Right atrium auricular region (tissue), 2 donors: Measurements from ENCODE around the gene TM2D3. TPM values are rescaled to one million over a fixed set of nuclear protein-coding genes. Genes with fewer than 3 reads are reported as not detected.
A peak's percentile ranks its signal among the peaks of the same experiment; 100 is the strongest.

ENCODE experiments used
- DNase-seq: peaks from one replicate; pipeline ENCODE4 v3.0.0-alpha.2; 2019; ENCODE audit warnings: low spot score
- H3K27ac ChIP-seq, 2 donors: fragments of 200-600 bp; sonication (generic); 1 replicate in 1 of 2; 2 replicates in 1 of 2; pipeline ENCODE4 v1.5.1; 2016 to 2019
- H3K27me3 ChIP-seq, 2 donors: fragments of 200-600 bp; sonication (generic); one replicate each; pipeline versions ENCODE4 v1.5.1 to v1.6.0; 2017 to 2019
- H3K36me3 ChIP-seq: fragments of 200-600 bp; sonication (generic); one replicate; pipeline ENCODE4 v1.5.1; 2016
- H3K4me1 ChIP-seq, 2 donors: fragments of 200-600 bp; sonication (generic); one replicate each; pipeline versions ENCODE4 v1.5.1 to v1.6.0; 2017 to 2019
- H3K4me3 ChIP-seq, 2 donors: fragments of 200-600 bp; sonication (generic); 1 replicate in 1 of 2; 2 replicates in 1 of 2; pipeline ENCODE4 v1.5.1; 2017 to 2019; ENCODE audit warnings: mild to moderate bottlenecking in 1 of 2, moderate library complexity in 1 of 2
- H3K9me3 ChIP-seq, 2 donors: fragments of 200-600 bp; sonication (generic); one replicate each; pipeline ENCODE4 v1.5.1; 2019
- CTCF ChIP-seq, 2 donors: fragments of 200-600 bp; sonication (generic); IDR thresholded peaks; one replicate each; pipeline ENCODE4 v1.5.1; 2019; ENCODE audit warnings: antibody characterized with exemption in 2 of 2
- total RNA-seq, 2 donors: library from RNA; depleted of rRNA; stranded (reverse); fragments of >200 nt; gene quantifications; one replicate each; pipeline ENCODE4 v1.1.0, GENCODE V29; 2016

TM2D3 gene
- total RNA-seq, 2 donors from 2014 or later, result 36.0 to 53.4 TPM

DNA sequence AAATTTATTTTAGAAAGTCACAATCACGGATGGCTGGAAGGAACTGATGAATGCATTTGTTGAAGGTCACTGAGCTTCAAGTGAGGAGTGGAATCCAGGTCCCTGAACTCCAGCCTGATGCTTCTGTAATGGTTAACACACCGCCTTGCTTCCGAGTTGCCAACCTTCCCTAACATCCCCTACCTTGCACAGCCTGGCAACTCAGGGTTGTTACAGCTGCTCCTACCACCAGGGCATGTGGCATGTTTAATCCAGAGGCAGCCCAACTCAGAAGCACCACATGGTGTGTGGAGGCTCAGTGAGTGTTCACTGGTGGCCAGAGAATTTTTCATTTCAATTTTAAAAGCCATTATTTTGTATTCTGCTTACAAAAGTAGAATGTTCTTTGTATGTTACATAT is 4.9 kb downstream of the TM2D3 start:
- DNase-seq, result no peak
- Histone ChIP-seq H3K27ac (no peak overlapping the region), H3K36me3 (peaks cover 65% of the 10 kb centered on the region), H3K4me1 (peaks cover 0 to 28% of the 10 kb centered on the region in 2 donors), H3K27me3 (no peaks in the 10 kb centered on the region), H3K9me3 (no peaks in the 10 kb centered on the region), H3K4me3 (no peak overlapping the region)
- TF ChIP-seq CTCF (IDR thresholded peaks at IDR 0.05), result no peak

- DNase-seq, result no peak
- TF ChIP-seq CTCF (IDR thresholded peaks at IDR 0.05), result no peak
- peaks cover 71% of the 10 kb centered on the region for H3K36me3 ChIP-seq
- H3K27ac ChIP-seq, result peak overlapping the region in 1 of 2 donors; percentile 35
- no peaks in the 10 kb centered on the region for H3K27me3 ChIP-seq
- H3K4me3 ChIP-seq, result no peak overlapping the region
- H3K4me1 ChIP-seq, result peaks cover 0 to 29% of the 10 kb centered on the region in 2 donors
- H3K9me3 ChIP-seq, result no peaks in the 10 kb centered on the region
Measured at GRCh38 chr15:101646672-101647071, 5.5 kb downstream of the TM2D3 start.

DNA sequence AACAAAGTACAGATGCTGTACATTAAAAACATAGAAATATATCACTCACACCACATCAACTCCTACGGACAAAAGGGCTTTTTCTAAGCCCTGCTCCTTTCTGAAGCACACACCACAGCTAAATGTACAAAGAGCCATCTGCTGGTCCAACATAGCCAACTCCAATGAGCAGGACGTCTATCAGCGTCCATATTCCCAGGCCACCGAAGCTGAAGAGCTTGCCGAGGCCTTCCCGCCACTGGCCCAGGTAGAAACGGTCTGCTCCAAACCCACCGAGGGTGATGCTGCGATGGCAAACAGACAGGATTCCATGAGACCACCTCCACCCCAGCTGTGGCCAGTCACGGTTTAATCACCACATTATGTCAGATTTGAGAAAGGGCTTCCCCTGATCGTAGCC is 9.8 kb downstream of the TM2D3 start:
- Histone ChIP-seq H3K4me1 (peaks cover 0 to 11% of the 10 kb centered on the region in 2 donors), H3K36me3 (peaks cover 70% of the 10 kb centered on the region), H3K27ac (peak overlapping the region in 1 of 2 donors; percentile 57), H3K9me3 (no peaks in the 10 kb centered on the region), H3K27me3 (no peaks in the 10 kb centered on the region), H3K4me3 (no peak overlapping the region)
- no peak for DNase-seq
- TF ChIP-seq CTCF (IDR thresholded peaks at IDR 0.05), result no peak

DNA sequence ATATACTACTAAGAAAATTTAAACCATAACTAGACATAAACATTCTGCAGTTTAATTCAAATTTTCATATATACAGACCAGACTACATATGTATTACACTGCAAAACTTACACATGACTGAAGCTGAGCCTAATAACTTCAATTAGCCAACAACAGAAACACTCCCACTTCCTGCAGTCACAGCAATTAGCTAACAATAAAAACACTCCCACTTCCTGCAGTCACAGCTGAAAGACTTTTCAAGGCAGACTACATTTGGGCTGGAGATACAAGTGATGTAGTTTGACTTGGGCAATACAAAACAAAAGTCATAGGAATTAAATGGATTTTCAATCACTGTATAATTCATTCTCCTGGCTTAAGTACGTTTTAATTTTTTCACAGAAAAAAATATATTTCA is 10.3 kb downstream of the TM2D3 start:
- H3K4me1 ChIP-seq, result peaks cover 0 to 11% of the 10 kb centered on the region in 2 donors
- H3K27ac ChIP-seq, result peak overlapping the region; percentile 4 to 57
- DNase-seq, result no peak
- no peak overlapping the region for H3K4me3 ChIP-seq
- no peaks in the 10 kb centered on the region for H3K27me3 ChIP-seq
- TF ChIP-seq CTCF (IDR thresholded peaks at IDR 0.05), result no peak
- H3K9me3 ChIP-seq, result no peaks in the 10 kb centered on the region
- H3K36me3 ChIP-seq, result peaks cover 70% of the 10 kb centered on the region

GRCh38 chr15:101641129-101641764 is 10.9 kb downstream of the TM2D3 start:
- H3K36me3 ChIP-seq, result peaks cover 63% of the 10 kb centered on the region

More at GRCh38 chr15:101641129-101641764, 10.9 kb downstream of the TM2D3 start:
- peak; percentile 95 to 97 for TF ChIP-seq CTCF (IDR thresholded peaks at IDR 0.05)
- H3K4me3 ChIP-seq, result no peak overlapping the region
- H3K9me3 ChIP-seq, result no peaks in the 10 kb centered on the region
- no peaks in the 10 kb centered on the region for H3K27me3 ChIP-seq
- peak overlapping the region; percentile 4 to 53 for H3K27ac ChIP-seq
- peak; percentile 83 for DNase-seq
- peaks cover 0 to 11% of the 10 kb centered on the region in 2 donors for H3K4me1 ChIP-seq
